ENCODE data around the gene ATAD1.
A peak's percentile ranks its signal among the peaks of the same experiment; 100 is the strongest.
"Not testable (repeated sequence)": the region's sequence is repeated elsewhere in the genome, so short reads cannot be mapped to it uniquely, and the experiment has no call there.

The ATAD1 gene

DNA sequence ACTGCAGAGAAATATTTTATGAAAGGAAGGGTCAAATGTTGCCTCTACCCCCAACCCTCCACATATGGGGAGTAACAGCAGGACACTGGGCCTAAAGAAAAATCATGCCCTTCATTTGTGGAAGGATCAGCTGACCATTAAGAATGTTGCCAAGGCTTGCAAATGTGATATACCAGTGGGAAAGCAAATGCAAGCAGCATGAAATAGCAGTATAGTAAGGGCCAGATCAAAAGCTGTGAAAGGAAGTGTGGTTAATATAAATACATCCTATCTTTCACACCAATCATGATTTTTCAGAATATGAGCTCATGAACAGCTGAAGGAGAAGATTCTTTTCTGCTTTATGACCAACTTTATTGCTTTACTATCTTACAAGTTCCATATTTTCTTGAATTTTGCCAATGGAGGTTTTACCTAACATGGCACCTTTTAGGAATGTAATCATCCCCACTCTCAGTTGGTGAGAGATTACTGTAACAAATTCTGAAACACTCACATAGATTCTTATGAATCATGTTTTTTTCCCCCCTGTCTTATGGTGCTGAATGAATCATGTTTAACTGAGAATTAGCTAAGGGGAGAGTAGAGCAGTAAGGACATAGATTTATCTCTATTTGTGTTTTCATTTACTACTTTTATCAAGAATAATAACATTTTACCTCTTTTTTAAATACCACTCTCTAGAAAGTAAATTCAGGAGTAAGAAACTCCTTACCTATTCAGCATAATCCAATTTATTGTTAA, 12.1 kb upstream of the ATAD1 start:
- H3K4me3 ChIP-seq (replicated peaks; ENCODE audit: low read depth, low read length): no peak overlapping the region
- DNase-seq (ENCODE audit: extremely low read depth, insufficient read length): no peak
- TF ChIP-seq, protein P1, sequence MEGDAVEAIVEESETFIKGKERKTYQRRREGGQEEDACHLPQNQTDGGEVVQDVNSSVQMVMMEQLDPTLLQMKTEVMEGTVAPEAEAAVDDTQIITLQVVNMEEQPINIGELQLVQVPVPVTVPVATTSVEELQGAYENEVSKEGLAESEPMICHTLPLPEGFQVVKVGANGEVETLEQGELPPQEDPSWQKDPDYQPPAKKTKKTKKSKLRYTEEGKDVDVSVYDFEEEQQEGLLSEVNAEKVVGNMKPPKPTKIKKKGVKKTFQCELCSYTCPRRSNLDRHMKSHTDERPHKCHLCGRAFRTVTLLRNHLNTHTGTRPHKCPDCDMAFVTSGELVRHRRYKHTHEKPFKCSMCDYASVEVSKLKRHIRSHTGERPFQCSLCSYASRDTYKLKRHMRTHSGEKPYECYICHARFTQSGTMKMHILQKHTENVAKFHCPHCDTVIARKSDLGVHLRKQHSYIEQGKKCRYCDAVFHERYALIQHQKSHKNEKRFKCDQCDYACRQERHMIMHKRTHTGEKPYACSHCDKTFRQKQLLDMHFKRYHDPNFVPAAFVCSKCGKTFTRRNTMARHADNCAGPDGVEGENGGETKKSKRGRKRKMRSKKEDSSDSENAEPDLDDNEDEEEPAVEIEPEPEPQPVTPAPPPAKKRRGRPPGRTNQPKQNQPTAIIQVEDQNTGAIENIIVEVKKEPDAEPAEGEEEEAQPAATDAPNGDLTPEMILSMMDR (IDR thresholded peaks at IDR 0.05; ENCODE audit: insufficient read depth, low read length, poor library complexity, severe bottlenecking): no peak

DNA sequence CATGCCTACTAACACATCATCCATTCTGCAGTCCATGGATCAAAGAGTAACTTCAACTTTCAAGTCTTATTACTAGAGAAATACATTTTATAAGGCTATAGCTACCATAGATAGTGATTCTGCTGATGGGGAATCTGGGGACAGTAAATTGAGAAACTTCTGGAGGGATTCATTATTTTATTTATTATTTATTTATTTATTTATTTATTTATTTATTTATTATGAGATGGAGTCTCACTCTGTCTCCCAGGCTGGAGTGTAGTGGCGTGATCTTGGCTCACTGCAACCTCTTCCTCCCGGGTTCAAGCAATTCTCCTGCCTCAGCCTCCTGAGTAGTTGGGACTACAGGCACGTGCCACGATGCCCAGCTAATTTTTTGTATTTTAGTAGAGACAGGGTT, 11.0 kb upstream of the ATAD1 start:
- not testable (repeated sequence) for H3K27me3 ChIP-seq (replicated peaks; ENCODE audit: control insufficient read depth, insufficient read depth, low read length); DNase-seq (ENCODE audit: extremely low read depth, insufficient read length); H3K4me3 ChIP-seq (replicated peaks; ENCODE audit: low read depth, low read length); H3K36me3 ChIP-seq (ENCODE audit: control insufficient read depth, insufficient read depth, low read length)

More for the DNA sequence above, 12.1 kb upstream of the ATAD1 start:
- Histone ChIP-seq H3K27me3 (replicated peaks; ENCODE audit: control insufficient read depth, insufficient read depth, low read length) (no peaks in the 10 kb centered on the region), H3K36me3 (ENCODE audit: control insufficient read depth, insufficient read depth, low read length) (no peaks in the 10 kb centered on the region)

DNA sequence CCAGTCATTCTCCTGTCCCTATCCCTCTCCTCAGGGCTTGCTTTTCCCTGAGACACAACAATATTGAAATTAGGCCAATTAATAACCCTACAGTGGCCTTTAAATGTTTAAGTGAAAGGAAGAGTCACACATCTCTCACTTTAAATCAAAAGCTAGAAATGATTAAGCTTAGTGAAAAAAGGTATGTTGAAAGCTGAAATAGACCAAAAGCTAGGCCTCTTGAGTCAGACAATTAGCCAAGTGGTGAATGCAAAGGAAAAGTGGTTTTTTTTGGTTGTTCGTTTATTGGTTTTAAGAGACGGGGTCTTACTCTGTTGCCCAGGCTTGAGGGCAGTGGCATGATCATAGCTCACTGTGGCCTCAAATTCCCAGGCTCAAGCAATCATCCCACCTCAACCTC, 9.7 kb upstream of the ATAD1 start:
- TF ChIP-seq, protein P1 (IDR thresholded peaks at IDR 0.05; ENCODE audit: insufficient read depth, low read length, poor library complexity, severe bottlenecking): no peak
- H3K4me3 ChIP-seq (replicated peaks; ENCODE audit: low read depth, low read length): no peak overlapping the region
- no peaks in the 10 kb centered on the region for H3K27me3 ChIP-seq (replicated peaks; ENCODE audit: control insufficient read depth, insufficient read depth, low read length)
- DNase-seq (ENCODE audit: extremely low read depth, insufficient read length): no peak
- H3K36me3 ChIP-seq (ENCODE audit: control insufficient read depth, insufficient read depth, low read length): no peaks in the 10 kb centered on the region

DNA sequence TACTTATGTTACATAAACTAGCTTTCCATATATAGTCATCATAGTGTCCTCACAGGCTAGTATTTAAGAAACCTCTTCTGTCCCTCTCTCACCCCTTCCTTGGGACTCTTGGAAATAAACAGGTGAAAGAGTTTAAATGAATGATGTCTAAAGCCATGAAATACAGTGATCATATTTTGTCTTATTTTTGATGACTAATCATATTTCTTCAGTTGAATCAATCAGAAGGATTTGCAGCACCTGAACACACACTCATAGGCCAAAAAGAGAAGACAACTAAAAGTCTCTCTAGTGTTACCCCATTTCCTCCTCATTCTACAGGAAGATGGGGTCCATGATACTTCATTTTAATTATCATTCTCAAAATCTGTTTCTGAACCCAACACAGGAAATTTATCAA, 8.6 kb upstream of the ATAD1 start:
- DNase-seq (ENCODE audit: extremely low read depth, insufficient read length): no peak
- TF ChIP-seq, protein P1 (IDR thresholded peaks at IDR 0.05; ENCODE audit: insufficient read depth, low read length, poor library complexity, severe bottlenecking): no peak
- Histone ChIP-seq H3K27me3 (replicated peaks; ENCODE audit: control insufficient read depth, insufficient read depth, low read length) (no peaks in the 10 kb centered on the region), H3K4me3 (replicated peaks; ENCODE audit: low read depth, low read length) (no peak overlapping the region), H3K36me3 (ENCODE audit: control insufficient read depth, insufficient read depth, low read length) (no peaks in the 10 kb centered on the region)

DNA sequence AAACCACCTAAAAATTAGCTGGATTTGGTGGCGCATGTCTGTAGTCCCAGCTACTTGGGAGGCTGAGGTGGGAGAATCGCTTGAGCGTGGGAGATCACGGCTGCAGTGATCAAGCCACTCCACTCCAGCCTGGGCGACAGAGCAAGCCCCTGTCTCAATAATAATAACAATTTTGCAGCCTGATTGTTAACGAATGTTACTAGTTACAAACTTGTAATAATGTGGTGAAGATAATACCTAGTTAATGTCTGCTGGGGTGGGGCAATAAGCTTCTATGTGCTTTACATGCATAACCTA, 1.2 kb upstream of the ATAD1 start:
- DNase-seq (ENCODE audit: extremely low read depth, insufficient read length): no peak
- TF ChIP-seq, protein P1 (IDR thresholded peaks at IDR 0.05; ENCODE audit: insufficient read depth, low read length, poor library complexity, severe bottlenecking): no peak
- no peak overlapping the region for H3K4me3 ChIP-seq (replicated peaks; ENCODE audit: low read depth, low read length)

DNA sequence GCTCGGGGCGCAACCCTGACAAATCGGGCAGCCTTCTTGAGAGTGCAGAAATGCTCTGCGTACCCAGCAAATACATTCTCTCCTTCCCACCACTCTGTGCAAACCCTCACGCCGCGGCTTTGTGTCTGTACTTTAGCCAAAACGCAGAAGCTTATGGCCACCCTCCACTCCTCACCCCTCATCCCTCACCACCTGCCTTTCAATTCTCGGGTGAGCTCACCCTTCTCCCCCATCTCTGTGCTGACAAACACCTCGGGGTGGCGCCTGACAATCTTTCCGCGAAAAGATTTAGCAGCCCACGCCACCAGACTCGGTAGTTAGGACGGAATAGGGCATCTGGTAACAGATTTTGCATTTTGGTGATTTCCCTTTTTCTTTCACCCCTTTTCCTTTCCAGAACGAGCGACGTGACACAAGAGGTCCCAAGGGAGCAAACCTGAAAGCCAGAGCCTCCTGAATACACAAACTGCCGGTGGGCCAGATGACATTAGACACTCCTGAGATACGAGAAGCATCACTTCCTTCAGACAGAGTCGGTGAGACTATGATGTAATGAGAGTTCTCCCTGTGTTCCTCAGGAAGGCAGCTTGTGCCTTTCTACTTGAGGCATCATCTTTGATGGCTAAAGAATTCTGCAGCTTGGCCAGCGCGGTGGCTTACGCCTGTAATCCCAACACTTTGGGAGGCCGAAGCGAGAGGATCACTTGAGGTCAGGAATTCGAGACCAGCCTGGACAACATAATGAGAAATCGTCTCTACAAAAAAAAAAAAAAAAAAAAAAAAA, 671 bp upstream of the ATAD1 start:
- Histone ChIP-seq H3K4me3 (replicated peaks; ENCODE audit: low read depth, low read length) (peak overlapping the region; percentile 80), H3K27me3 (replicated peaks; ENCODE audit: control insufficient read depth, insufficient read depth, low read length) (no peaks in the 10 kb centered on the region), H3K36me3 (ENCODE audit: control insufficient read depth, insufficient read depth, low read length) (no peaks in the 10 kb centered on the region)
- TF ChIP-seq, protein P1 (IDR thresholded peaks at IDR 0.05; ENCODE audit: insufficient read depth, low read length, poor library complexity, severe bottlenecking): peak; percentile 31
- no peak for DNase-seq (ENCODE audit: extremely low read depth, insufficient read length)

More for the DNA sequence above, 1.2 kb upstream of the ATAD1 start:
- Histone ChIP-seq H3K36me3 (ENCODE audit: control insufficient read depth, insufficient read depth, low read length) (no peaks in the 10 kb centered on the region), H3K27me3 (replicated peaks; ENCODE audit: control insufficient read depth, insufficient read depth, low read length) (no peaks in the 10 kb centered on the region)
